Neural progenitor cell (in vitro differentiated cells): ENCODE measurements around the gene CAPN2. TPM values are rescaled to one million over a fixed set of nuclear protein-coding genes. Genes with fewer than 3 reads are reported as not detected.

ENCODE experiments used
- DNase-seq: peaks from one replicate; pipeline ENCODE4 v3.0.0-alpha.2; 2016; ENCODE audit warnings: low spot score
- H2AFZ ChIP-seq: fragments of 200-600 bp; sonication (generic); replicated peaks from 2 replicates; pipeline ENCODE4 v1.6.1; 2016; ENCODE audit warnings: antibody characterized with exemption
- H3F3A ChIP-seq: fragments of 200-600 bp; sonication (generic); 2 replicates; pipeline ENCODE4 v1.6.1; 2016; ENCODE audit warnings: antibody characterized with exemption, low read depth
- H3K27ac ChIP-seq: fragments of 200-600 bp; sonication (generic); 2 replicates; pipeline ENCODE4 v1.5.1; 2016; ENCODE audit warnings: mild to moderate bottlenecking
- H3K27me3 ChIP-seq: fragments of 200-600 bp; sonication (generic); 2 replicates; pipeline ENCODE4 v1.6.1; 2016; ENCODE audit warnings: mild to moderate bottlenecking, moderate library complexity
- H3K36me3 ChIP-seq: fragments of 200-600 bp; sonication (generic); 2 replicates; pipeline ENCODE4 v1.5.1; 2016
- H3K4me1 ChIP-seq: fragments of 200-600 bp; sonication (generic); 2 replicates; pipeline ENCODE4 v1.6.1; 2016; ENCODE audit warnings: mixed run types
- H3K4me2 ChIP-seq: fragments of 200-600 bp; sonication (generic); 2 replicates; pipeline ENCODE4 v1.6.1; 2016
- H3K4me3 ChIP-seq: fragments of 200-600 bp; sonication (generic); 2 replicates; pipeline ENCODE4 v1.5.1; 2016
- H3K79me2 ChIP-seq: fragments of 200-600 bp; sonication (generic); 2 replicates; pipeline ENCODE4 v1.6.1; 2016; ENCODE audit warnings: low read depth
- H3K9ac ChIP-seq: fragments of 200-600 bp; sonication (generic); 2 replicates; pipeline ENCODE4 v1.6.1; 2016
- H3K9me3 ChIP-seq: fragments of 200-600 bp; sonication (generic); 2 replicates; pipeline ENCODE4 v1.5.1; 2016; ENCODE audit warnings: low read depth
- H4K20me1 ChIP-seq: fragments of 200-600 bp; sonication (generic); 2 replicates; pipeline ENCODE4 v1.6.1; 2016; ENCODE audit warnings: low read depth
- H3K27ac Mint-ChIP-seq: 3 replicates; pipeline ENCODE4 v1.8.0; 2021; ENCODE audit warnings: mixed read lengths
- H3K27me3 Mint-ChIP-seq: 2 replicates; pipeline ENCODE4 v1.8.0; 2022; ENCODE audit warnings: low read depth, mild to moderate bottlenecking, inconsistent platforms, moderate library complexity, mixed read lengths; ENCODE audit not compliant: insufficient read depth
- H3K36me3 Mint-ChIP-seq: 3 replicates; pipeline ENCODE4 v1.8.0; 2021; ENCODE audit warnings: mixed read lengths
- H3K4me1 Mint-ChIP-seq: 3 replicates; pipeline ENCODE4 v1.8.0; 2021; ENCODE audit warnings: mixed read lengths
- H3K4me3 Mint-ChIP-seq: 3 replicates; pipeline ENCODE4 v1.8.0; 2021; ENCODE audit warnings: mild to moderate bottlenecking, moderate library complexity, mixed read lengths
- H3K9me3 Mint-ChIP-seq: 3 replicates; pipeline ENCODE4 v1.8.0; 2020; ENCODE audit warnings: mixed read lengths
- CTCF ChIP-seq: fragments of 200-600 bp; sonication (generic); IDR thresholded peaks from 2 replicates; pipeline ENCODE4 v1.5.1; 2017; ENCODE audit warnings: antibody characterized with exemption, mild to moderate bottlenecking
- EZH2 ChIP-seq: fragments of 200-600 bp; sonication (generic); IDR thresholded peaks from 2 replicates; pipeline ENCODE4 v1.6.1; 2017; ENCODE audit warnings: antibody characterized with exemption, mild to moderate bottlenecking, moderate library complexity
- EZH2phosphoT487 ChIP-seq: fragments of 200-600 bp; sonication (generic); IDR thresholded peaks from 2 replicates; pipeline ENCODE4 v1.6.1; 2017; ENCODE audit warnings: antibody characterized with exemption
- total RNA-seq: library from RNA; depleted of rRNA; stranded (reverse); fragments of >200 nt; gene quantifications from 2 replicates; pipeline ENCODE4 v1.2.3, GENCODE V29; 2015; ENCODE audit warnings: low replicate concordance

The CAPN2 gene
- total RNA-seq, 1 donor from 2014 or later = 61.7 TPM

- Histone ChIP-seq H3K4me3 (no peak overlapping the region), H4K20me1 (peaks cover under 1% of the 10 kb centered on the region), H3K4me1 (no peaks in the 10 kb centered on the region), H3K27me3 (no peaks in the 10 kb centered on the region), H3K36me3 (peaks cover 15% of the 10 kb centered on the region), H2AFZ (no peak overlapping the region), H3K9me3 (no peaks in the 10 kb centered on the region), H3K9ac (no peak overlapping the region), H3K79me2 (no peaks in the 10 kb centered on the region), H3K4me2 (no peak overlapping the region), H3F3A (no peaks in the 10 kb centered on the region), H3K27ac (no peak overlapping the region)
- TF ChIP-seq CTCF (no peak), EZH2phosphoT487 (no peak), EZH2 (no peak)
- no peaks in the 10 kb centered on the region for H3K9me3 Mint-ChIP-seq
- peaks cover 32% of the 10 kb centered on the region for H3K36me3 Mint-ChIP-seq
- no peaks in the 10 kb centered on the region for H3K4me1 Mint-ChIP-seq
- H3K4me3 Mint-ChIP-seq = no peak overlapping the region
- H3K27ac Mint-ChIP-seq = no peak overlapping the region
- DNase-seq = no peak
- H3K27me3 Mint-ChIP-seq = no peaks in the 10 kb centered on the region
Measured at GRCh38 chr1:223788746-223789415, 76.5 kb downstream of the CAPN2 start.

- Histone ChIP-seq H3K79me2 (peaks cover 6% of the 10 kb centered on the region), H3K27me3 (no peaks in the 10 kb centered on the region), H3F3A (no peaks in the 10 kb centered on the region), H3K4me3 (no peak overlapping the region), H2AFZ (no peak overlapping the region), H4K20me1 (no peaks in the 10 kb centered on the region), H3K36me3 (peaks cover 22% of the 10 kb centered on the region), H3K4me1 (no peaks in the 10 kb centered on the region), H3K27ac (no peak overlapping the region), H3K9ac (no peak overlapping the region), H3K9me3 (no peaks in the 10 kb centered on the region), H3K4me2 (no peak overlapping the region)
- Mint-ChIP-seq H3K9me3 (no peaks in the 10 kb centered on the region), H3K36me3 (peaks cover 34% of the 10 kb centered on the region), H3K27ac (no peak overlapping the region), H3K4me3 (no peak overlapping the region), H3K27me3 (no peaks in the 10 kb centered on the region), H3K4me1 (no peaks in the 10 kb centered on the region)
- DNase-seq = no peak
- TF ChIP-seq EZH2 (no peak), CTCF (no peak), EZH2phosphoT487 (no peak)
Measured at GRCh38 chr1:223792046-223792445, 79.7 kb downstream of the CAPN2 start.

- Histone ChIP-seq H3K9ac (no peak overlapping the region), H3K36me3 (peaks cover 22% of the 10 kb centered on the region), H3K4me3 (no peak overlapping the region), H3F3A (no peaks in the 10 kb centered on the region), H2AFZ (no peak overlapping the region), H3K4me1 (no peaks in the 10 kb centered on the region), H3K9me3 (no peaks in the 10 kb centered on the region), H3K27me3 (no peaks in the 10 kb centered on the region), H4K20me1 (no peaks in the 10 kb centered on the region), H3K27ac (no peak overlapping the region), H3K4me2 (no peak overlapping the region), H3K79me2 (peaks cover 6% of the 10 kb centered on the region)
- TF ChIP-seq EZH2 (no peak), CTCF (no peak)
- DNase-seq = no peak
- H3K27me3 Mint-ChIP-seq = no peaks in the 10 kb centered on the region
- H3K36me3 Mint-ChIP-seq = peaks cover 35% of the 10 kb centered on the region
- H3K4me3 Mint-ChIP-seq = no peak overlapping the region
- H3K4me1 Mint-ChIP-seq = no peaks in the 10 kb centered on the region
- no peaks in the 10 kb centered on the region for H3K9me3 Mint-ChIP-seq
- no peak overlapping the region for H3K27ac Mint-ChIP-seq
Measured at GRCh38 chr1:223793716-223794115, 81.4 kb downstream of the CAPN2 start.
